Measurements from ENCODE around the gene TRIM2.

- TF ChIP-seq CTCF (IDR thresholded peaks at IDR 0.05): no peak
- TF ChIP-seq POLR2AphosphoS5 (IDR thresholded peaks at IDR 0.05): no peak
Observed at GRCh38 chr4:153198719-153199118, 5.5 kb upstream of the TRIM2 start.
